T-helper 1 cell treated with Interleukin-12 subunit alpha and Interleukin-12 subunit beta and Interleukin-4 antibody, amounts not matched to agents 30 μg/mL and 1 μg/mL, for 36 hours (primary cell): ENCODE results near the gene NOXRED1.
A peak's percentile ranks its signal among the peaks of the same experiment; 100 is the strongest.
"Not testable (repeated sequence)": the region's sequence is repeated elsewhere in the genome, so short reads cannot be mapped to it uniquely, and the experiment has no call there.

ENCODE experiments used
- H3K27ac Mint-ChIP-seq: one replicate; pipeline ENCODE4 v1.8.0; 2021; ENCODE audit warnings: mild to moderate bottlenecking, mixed read lengths
- H3K27me3 Mint-ChIP-seq: one replicate; pipeline ENCODE4 v1.8.0; 2021; ENCODE audit warnings: low read depth, mixed read lengths
- H3K36me3 Mint-ChIP-seq: one replicate; pipeline ENCODE4 v1.8.0; 2021; ENCODE audit warnings: low read depth, mixed read lengths
- H3K4me1 Mint-ChIP-seq: one replicate; pipeline ENCODE4 v1.8.0; 2021; ENCODE audit warnings: low read depth, mixed read lengths
- H3K4me3 Mint-ChIP-seq: one replicate; pipeline ENCODE4 v1.8.0; 2021; ENCODE audit warnings: mild to moderate bottlenecking, moderate library complexity, mixed read lengths
- H3K9me3 Mint-ChIP-seq: one replicate; pipeline ENCODE4 v1.8.0; 2021; ENCODE audit warnings: mixed read lengths

Gene NOXRED1

GRCh38 chr14:77436042-77436441 lies 12.7 kb upstream of the NOXRED1 start:
- no peaks in the 10 kb centered on the region for H3K9me3 Mint-ChIP-seq
- H3K4me3 Mint-ChIP-seq = no peak overlapping the region
- no peaks in the 10 kb centered on the region for H3K27me3 Mint-ChIP-seq
- peaks cover 41% of the 10 kb centered on the region for H3K36me3 Mint-ChIP-seq
- H3K27ac Mint-ChIP-seq = no peak overlapping the region
- H3K4me1 Mint-ChIP-seq = no peaks in the 10 kb centered on the region

GRCh38 chr14:77426396-77426795 lies 3.1 kb upstream of the NOXRED1 start:
- no peaks in the 10 kb centered on the region for H3K27me3 Mint-ChIP-seq
- no peak overlapping the region for H3K4me3 Mint-ChIP-seq
- H3K36me3 Mint-ChIP-seq = peaks cover 52% of the 10 kb centered on the region
- H3K27ac Mint-ChIP-seq = no peak overlapping the region
- H3K9me3 Mint-ChIP-seq = no peaks in the 10 kb centered on the region
- H3K4me1 Mint-ChIP-seq = no peaks in the 10 kb centered on the region

DNA sequence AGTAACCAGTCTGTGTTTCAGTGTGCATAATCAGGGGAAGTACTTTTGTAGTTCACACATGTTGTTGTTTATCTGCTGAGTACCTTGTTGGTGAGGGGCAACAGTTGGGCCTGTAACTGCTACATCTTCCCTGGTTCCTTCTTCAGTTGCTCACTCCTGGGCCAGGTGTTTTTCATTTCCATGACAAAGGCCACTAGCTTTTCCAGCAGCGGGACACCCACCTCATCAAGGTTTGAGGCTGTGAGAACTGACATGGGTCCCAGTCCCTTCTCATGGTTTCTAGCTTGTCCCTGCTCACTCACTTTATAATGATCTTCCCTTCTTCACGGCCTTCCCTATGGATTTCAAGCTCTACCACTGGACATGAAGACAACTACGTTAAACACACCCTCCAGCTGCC lies 1.5 kb upstream of the NOXRED1 start:
- no peak overlapping the region for H3K27ac Mint-ChIP-seq
- H3K4me1 Mint-ChIP-seq = no peaks in the 10 kb centered on the region
- H3K4me3 Mint-ChIP-seq = no peak overlapping the region
- H3K9me3 Mint-ChIP-seq = peaks cover 7% of the 10 kb centered on the region
- H3K27me3 Mint-ChIP-seq = no peaks in the 10 kb centered on the region
- H3K36me3 Mint-ChIP-seq = peaks cover 55% of the 10 kb centered on the region

- Mint-ChIP-seq H3K4me1 (no peaks in the 10 kb centered on the region), H3K9me3 (peaks cover 16% of the 10 kb centered on the region), H3K27me3 (peaks cover 3% of the 10 kb centered on the region), H3K27ac (no peak overlapping the region), H3K4me3 (no peak overlapping the region), H3K36me3 (peaks cover 35% of the 10 kb centered on the region)
Measured at GRCh38 chr14:77421201-77421600, 2.1 kb downstream of the NOXRED1 start.

GRCh38 chr14:77416836-77417235 lies 6.5 kb downstream of the NOXRED1 start:
- Mint-ChIP-seq H3K4me1 (no peaks in the 10 kb centered on the region), H3K27me3 (peaks cover 3% of the 10 kb centered on the region), H3K36me3 (peaks cover 14% of the 10 kb centered on the region), H3K27ac (no peak overlapping the region), H3K9me3 (peaks cover 16% of the 10 kb centered on the region), H3K4me3 (no peak overlapping the region)

DNA sequence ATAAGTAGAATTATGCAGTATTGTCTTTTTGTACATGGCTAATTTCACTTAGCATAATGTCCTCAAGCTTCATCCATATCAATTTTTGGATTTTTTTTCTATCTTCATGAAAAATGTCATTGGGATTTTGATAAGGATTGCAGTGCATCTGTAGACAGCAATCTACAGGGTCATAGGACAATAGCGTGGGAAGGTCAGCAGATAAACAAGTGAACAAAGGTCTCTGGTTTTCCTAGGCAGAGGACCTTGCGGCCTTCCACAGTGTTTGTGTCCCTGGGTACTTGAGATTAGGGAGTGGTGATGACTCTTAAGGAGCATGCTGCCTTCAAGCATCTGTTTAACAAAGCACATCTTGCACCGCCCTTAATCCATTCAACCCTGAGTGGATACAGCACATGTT lies 7.2 kb downstream of the NOXRED1 start:
- not testable (repeated sequence) for H3K27me3 Mint-ChIP-seq, H3K4me3 Mint-ChIP-seq, H3K36me3 Mint-ChIP-seq, H3K4me1 Mint-ChIP-seq, H3K27ac Mint-ChIP-seq
- H3K9me3 Mint-ChIP-seq = peaks cover 16% of the 10 kb centered on the region

GRCh38 chr14:77415403-77416030 lies 7.8 kb downstream of the NOXRED1 start:
- not testable (repeated sequence) for H3K27ac Mint-ChIP-seq, H3K4me3 Mint-ChIP-seq, H3K27me3 Mint-ChIP-seq, H3K36me3 Mint-ChIP-seq, H3K4me1 Mint-ChIP-seq
- peaks cover 15% of the 10 kb centered on the region for H3K9me3 Mint-ChIP-seq

GRCh38 chr14:77409131-77409533 lies 14.2 kb downstream of the NOXRED1 start:
- no peaks in the 10 kb centered on the region for H3K9me3 Mint-ChIP-seq
- no peak overlapping the region for H3K27ac Mint-ChIP-seq
- H3K4me1 Mint-ChIP-seq = peaks cover 15% of the 10 kb centered on the region
- H3K4me3 Mint-ChIP-seq = no peak overlapping the region
- no peaks in the 10 kb centered on the region for H3K36me3 Mint-ChIP-seq
- no peaks in the 10 kb centered on the region for H3K27me3 Mint-ChIP-seq

- H3K27me3 Mint-ChIP-seq = no peaks in the 10 kb centered on the region
- H3K4me1 Mint-ChIP-seq = peaks cover 15% of the 10 kb centered on the region
- H3K4me3 Mint-ChIP-seq = peak overlapping the region; percentile 33
- H3K27ac Mint-ChIP-seq = no peak overlapping the region
- H3K36me3 Mint-ChIP-seq = no peaks in the 10 kb centered on the region
- H3K9me3 Mint-ChIP-seq = no peaks in the 10 kb centered on the region
Measured at GRCh38 chr14:77407158-77407557, 16.2 kb downstream of the NOXRED1 start.

DNA sequence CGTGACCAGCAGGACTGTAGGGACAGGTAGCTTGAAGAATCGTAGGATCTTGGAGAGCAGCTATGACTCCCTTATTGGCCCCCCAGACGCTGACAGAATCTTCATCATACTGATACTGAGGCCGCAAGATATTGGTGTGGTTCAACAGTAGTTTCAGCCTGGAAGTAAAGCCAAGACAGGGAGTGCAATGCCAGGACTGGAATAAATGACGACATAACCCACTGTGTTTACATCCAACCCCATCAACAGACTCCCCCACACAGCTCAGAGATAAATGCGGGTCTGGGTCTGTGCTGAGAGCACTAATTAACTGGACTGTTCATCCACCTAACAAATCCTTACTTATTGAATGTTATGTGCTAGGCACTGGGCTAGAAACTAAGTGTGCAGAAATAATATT lies 16.6 kb downstream of the NOXRED1 start:
- H3K9me3 Mint-ChIP-seq = no peaks in the 10 kb centered on the region
- H3K4me3 Mint-ChIP-seq = peak overlapping the region; percentile 33
- H3K27ac Mint-ChIP-seq = no peak overlapping the region

DNA sequence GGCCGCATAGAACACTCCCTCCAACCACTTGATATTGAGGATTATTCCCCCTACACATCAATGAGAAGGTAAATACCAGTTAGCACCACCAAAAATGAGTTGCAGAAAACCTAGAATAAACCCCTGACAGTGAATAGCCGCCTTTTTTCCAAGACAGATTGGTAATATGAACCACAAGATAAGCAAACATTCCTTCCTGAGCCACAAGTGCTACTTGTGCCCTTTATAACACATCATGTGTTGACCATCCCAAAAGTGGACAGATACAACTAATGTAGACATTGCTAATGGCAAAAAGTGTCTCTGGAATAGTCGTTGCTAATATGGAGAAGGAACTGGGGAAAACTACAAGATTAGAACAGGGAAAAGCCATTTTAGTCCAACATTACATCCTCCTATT lies 17.2 kb downstream of the NOXRED1 start:
- no peaks in the 10 kb centered on the region for H3K9me3 Mint-ChIP-seq
- H3K27ac Mint-ChIP-seq = no peak overlapping the region
- H3K27me3 Mint-ChIP-seq = no peaks in the 10 kb centered on the region
- H3K36me3 Mint-ChIP-seq = no peaks in the 10 kb centered on the region
- H3K4me1 Mint-ChIP-seq = peaks cover 15% of the 10 kb centered on the region
- H3K4me3 Mint-ChIP-seq = no peak overlapping the region

More for the DNA sequence above, 16.6 kb downstream of the NOXRED1 start:
- Mint-ChIP-seq H3K4me1 (peaks cover 15% of the 10 kb centered on the region), H3K36me3 (no peaks in the 10 kb centered on the region), H3K27me3 (no peaks in the 10 kb centered on the region)

DNA sequence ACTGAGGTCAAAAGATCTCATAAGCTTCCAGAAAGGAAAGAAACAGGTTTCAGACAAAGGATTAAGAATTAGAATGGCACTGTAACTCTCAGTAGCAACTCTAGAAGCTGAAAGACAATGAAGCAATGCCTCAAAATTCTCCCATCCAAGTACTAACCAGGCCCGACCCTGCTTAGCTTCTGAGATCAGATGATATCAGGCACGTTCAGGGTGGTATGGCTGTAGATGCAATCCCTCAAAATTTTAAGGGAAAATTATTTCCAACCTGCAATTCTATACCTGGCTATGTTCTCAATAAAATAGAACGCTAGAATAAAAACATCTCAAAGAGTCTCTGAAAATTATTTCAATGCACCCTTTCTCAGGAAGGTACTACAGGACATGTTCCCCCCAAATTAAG lies 19.6 kb downstream of the NOXRED1 start:
- Mint-ChIP-seq H3K36me3 (no peaks in the 10 kb centered on the region), H3K4me1 (peaks cover 15% of the 10 kb centered on the region), H3K27me3 (no peaks in the 10 kb centered on the region), H3K27ac (no peak overlapping the region), H3K4me3 (no peak overlapping the region), H3K9me3 (no peaks in the 10 kb centered on the region)

DNA sequence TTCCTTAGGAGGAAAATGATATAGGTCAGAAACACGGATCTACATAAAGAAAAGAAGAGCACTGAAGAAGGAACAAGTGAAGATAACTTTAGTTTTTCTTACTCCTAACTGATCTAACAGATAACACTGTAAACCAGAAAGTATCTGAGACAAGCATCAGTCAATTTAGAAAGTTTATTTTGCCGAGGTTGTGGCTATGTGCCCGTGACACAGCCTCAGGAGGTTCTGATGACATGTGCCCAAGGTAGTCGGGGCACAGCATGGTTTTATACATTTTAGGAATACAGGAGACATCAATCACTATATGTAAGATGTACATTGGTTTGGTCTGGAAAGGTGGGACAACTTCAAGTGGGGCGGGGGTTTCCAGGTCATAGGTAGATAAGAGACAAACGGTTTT lies 23.1 kb downstream of the NOXRED1 start:
- Mint-ChIP-seq H3K9me3 (peaks cover 5% of the 10 kb centered on the region), H3K36me3 (no peaks in the 10 kb centered on the region), H3K4me1 (no peaks in the 10 kb centered on the region), H3K4me3 (no peak overlapping the region), H3K27me3 (no peaks in the 10 kb centered on the region), H3K27ac (no peak overlapping the region)

DNA sequence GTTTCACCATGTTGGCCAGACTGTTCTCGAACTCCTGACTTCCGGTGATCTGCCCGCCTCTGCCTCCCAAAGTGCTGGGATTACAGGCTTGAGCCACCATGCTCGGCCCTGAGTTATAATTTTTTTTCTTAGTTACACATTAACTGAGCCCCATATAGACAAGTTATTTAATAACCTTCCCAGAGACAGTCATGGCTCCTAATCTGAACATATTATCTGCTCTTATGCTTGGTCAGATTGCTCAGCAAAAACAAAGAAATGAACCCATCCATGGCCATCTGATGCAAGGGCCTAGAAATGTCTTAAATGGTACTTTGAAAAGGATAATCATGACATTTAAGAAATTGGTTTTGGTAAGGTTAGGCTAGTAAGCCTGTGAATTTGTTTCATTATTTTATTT lies 33.1 kb downstream of the NOXRED1 start:
- Mint-ChIP-seq H3K27me3 (peaks cover 3% of the 10 kb centered on the region), H3K4me3 (no peak overlapping the region), H3K36me3 (no peaks in the 10 kb centered on the region), H3K4me1 (no peaks in the 10 kb centered on the region), H3K9me3 (no peaks in the 10 kb centered on the region), H3K27ac (no peak overlapping the region)

DNA sequence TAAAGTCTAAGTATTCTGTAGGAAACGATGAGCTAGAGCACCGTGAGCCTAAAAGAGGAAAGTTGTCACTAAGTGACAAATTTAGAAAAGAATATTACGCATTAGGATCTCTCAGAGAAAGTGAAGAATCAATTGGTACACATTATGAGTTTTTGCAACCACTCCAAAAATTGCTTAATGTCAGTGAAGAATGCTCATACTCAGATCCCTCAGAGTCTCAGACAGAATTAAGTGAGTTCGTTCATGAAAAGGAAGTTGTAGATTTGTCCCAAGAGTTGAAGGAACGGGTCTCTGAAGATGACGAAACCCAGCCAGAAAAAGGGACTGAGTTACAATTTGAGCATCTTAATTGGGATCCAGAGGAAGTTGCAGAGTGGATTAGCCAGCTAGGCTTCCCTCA lies 44.6 kb downstream of the NOXRED1 start:
- H3K9me3 Mint-ChIP-seq = no peaks in the 10 kb centered on the region
- peaks cover 23% of the 10 kb centered on the region for H3K4me1 Mint-ChIP-seq
- no peak overlapping the region for H3K27ac Mint-ChIP-seq
- H3K4me3 Mint-ChIP-seq = no peak overlapping the region
- H3K27me3 Mint-ChIP-seq = peaks cover 12% of the 10 kb centered on the region
- peaks cover 18% of the 10 kb centered on the region for H3K36me3 Mint-ChIP-seq

- Mint-ChIP-seq H3K36me3 (peaks cover 22% of the 10 kb centered on the region), H3K27me3 (peaks cover 12% of the 10 kb centered on the region), H3K9me3 (no peaks in the 10 kb centered on the region), H3K27ac (no peak overlapping the region), H3K4me3 (no peak overlapping the region), H3K4me1 (peaks cover 32% of the 10 kb centered on the region)
Measured at GRCh38 chr14:77377502-77377844, 45.9 kb downstream of the NOXRED1 start.
